NCI-H187 treated with DMSO at 0.1 percent for 48 hours (cell line): ENCODE data around the gene LAMC2.

Experiments used
- DNase-seq: peaks from one replicate; lab custom pipeline; 2025; lab: John Stamatoyannopoulos, UW

The LAMC2 gene

GRCh38 chr1:183214021-183214970 is 28.2 kb downstream of the LAMC2 start:
- no peak for DNase-seq

- DNase-seq, result peak; percentile 86
Observed at GRCh38 chr1:183215076-183215720, 29.1 kb downstream of the LAMC2 start.

GRCh38 chr1:183215936-183216335 is 29.9 kb downstream of the LAMC2 start:
- no peak for DNase-seq

GRCh38 chr1:183218027-183218618 is 32.1 kb downstream of the LAMC2 start:
- no peak for DNase-seq

- no peak for DNase-seq
Observed at GRCh38 chr1:183218971-183219615, 33.0 kb downstream of the LAMC2 start.

- no peak for DNase-seq
Observed at GRCh38 chr1:183219616-183220009, 33.5 kb downstream of the LAMC2 start.

- DNase-seq, result no peak
Observed at GRCh38 chr1:183222909-183223308, 36.8 kb downstream of the LAMC2 start.

GRCh38 chr1:183223467-183223866 is 37.4 kb downstream of the LAMC2 start:
- DNase-seq, result no peak

GRCh38 chr1:183226361-183226760 is 40.3 kb downstream of the LAMC2 start:
- no peak for DNase-seq

GRCh38 chr1:183226963-183227362 is 40.9 kb downstream of the LAMC2 start:
- DNase-seq, result peak; percentile 51

GRCh38 chr1:183227422-183228346 is 41.6 kb downstream of the LAMC2 start:
- DNase-seq, result no peak

GRCh38 chr1:183228347-183229220 is 42.5 kb downstream of the LAMC2 start:
- no peak for DNase-seq

- DNase-seq, result no peak
Observed at GRCh38 chr1:183230413-183230812, 44.3 kb downstream of the LAMC2 start.

GRCh38 chr1:183231545-183231944 is 45.5 kb downstream of the LAMC2 start:
- DNase-seq, result no peak

- DNase-seq, result no peak
Observed at GRCh38 chr1:183233113-183233512, 47.0 kb downstream of the LAMC2 start.

GRCh38 chr1:183234660-183235476 is 48.8 kb downstream of the LAMC2 start:
- DNase-seq, result peak; percentile 72

GRCh38 chr1:183235503-183235902 is 49.4 kb downstream of the LAMC2 start:
- DNase-seq, result no peak

GRCh38 chr1:183236158-183236725 is 50.2 kb downstream of the LAMC2 start:
- DNase-seq, result no peak

- DNase-seq, result no peak
Observed at GRCh38 chr1:183237046-183237445, 51.0 kb downstream of the LAMC2 start.
